Embryonic facial prominence (tissue), 1 donor: ENCODE data around the gene MBNL2.
A peak's percentile ranks its signal among the peaks of the same experiment; 100 is the strongest.

Experiments
- DNase-seq: peaks from one replicate; pipeline ENCODE4 v3.0.0-alpha.2; 2016; ENCODE audit errors: extremely low spot score

The MBNL2 gene

DNA sequence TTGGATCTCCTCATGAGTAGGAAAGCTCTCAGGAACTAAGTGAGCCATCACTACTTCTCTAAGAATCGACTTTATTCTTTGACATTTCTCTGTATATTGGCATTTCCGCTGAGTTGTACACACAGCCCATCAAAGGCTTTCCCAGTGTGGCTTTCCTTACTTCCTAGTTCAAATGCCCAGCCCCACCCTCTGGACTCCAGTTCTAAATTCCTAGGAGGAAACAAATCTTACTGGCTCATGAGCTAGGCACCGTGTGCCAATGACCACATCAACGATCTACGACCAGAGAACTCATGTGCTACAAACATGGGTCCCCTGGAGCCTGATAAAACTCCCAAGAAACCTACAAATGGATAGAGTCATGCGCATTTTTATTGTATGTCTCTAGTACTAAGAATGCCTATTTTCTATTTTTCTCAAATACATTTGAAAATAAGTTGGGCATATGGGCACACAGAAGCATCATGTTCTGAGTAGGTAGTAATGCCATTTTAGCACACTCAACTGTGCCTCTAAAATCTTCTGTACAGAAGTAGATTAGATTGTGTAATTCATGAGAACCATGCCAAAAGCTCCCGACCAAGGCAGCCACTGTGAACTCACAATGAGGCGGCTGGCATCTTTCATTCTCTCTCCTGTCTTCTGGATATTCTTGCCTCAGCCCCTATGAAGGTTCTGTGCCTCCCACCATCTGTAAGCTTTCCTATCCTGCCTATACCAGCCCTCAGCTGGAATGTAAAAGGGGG, 201.3 kb downstream of the MBNL2 start:
- no peak for DNase-seq

DNA sequence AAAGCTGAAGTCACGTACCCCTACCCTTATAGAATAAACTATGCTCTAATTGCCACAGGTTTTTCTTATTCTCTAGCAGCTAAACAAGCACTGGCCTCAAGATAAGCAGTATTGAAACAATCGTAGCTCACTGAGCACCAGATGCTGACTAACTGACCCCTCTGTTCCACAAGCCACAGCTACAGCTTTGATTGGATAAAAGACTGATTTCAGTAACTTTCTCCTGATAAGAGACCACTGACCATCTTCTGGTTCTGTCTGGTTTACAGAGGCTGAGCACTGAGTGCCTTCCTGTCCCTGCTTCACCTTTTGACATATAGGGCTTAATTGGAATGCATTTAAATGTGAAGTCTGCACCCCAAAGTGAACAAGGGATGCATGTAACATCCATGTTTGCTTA, 203.5 kb downstream of the MBNL2 start:
- DNase-seq, result no peak

DNA sequence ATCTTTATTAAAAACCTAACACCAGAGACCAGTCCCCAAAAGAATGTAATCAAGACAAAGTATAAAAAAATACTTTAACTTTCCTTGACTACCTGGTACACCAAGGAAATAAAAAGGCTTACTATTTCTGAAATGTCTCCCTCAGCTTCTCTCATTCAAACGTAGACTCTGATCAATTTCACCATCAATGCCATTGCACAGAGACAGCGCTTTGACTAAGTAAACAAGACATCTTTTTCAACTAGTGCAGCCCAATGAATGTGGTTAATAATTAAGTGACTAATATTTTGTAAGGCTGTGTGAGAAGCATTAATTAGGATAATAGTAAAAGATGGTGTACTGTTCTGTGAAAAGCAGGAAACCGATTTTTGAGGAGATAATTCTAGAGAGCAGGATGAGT, 204.6 kb downstream of the MBNL2 start:
- no peak for DNase-seq

DNA sequence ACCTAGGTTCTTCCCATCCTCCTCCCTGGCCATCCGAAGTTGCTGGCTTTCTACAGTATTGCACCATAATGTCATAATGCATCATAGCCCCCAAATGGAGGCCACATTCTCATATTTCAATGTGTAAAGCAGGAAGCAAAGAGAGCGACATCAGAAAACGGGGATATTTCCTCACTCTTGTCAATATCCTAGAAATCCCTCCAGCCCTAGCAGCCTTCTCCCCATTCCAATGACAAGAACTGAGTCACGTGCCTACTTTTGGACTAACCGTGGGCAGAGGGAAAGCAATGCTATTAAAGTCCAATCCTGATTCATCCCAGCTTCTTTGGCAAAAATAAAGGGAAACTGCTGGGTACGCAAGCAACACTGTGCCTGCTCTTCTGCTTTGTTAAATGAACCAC, 207.5 kb downstream of the MBNL2 start:
- DNase-seq, result no peak

DNA sequence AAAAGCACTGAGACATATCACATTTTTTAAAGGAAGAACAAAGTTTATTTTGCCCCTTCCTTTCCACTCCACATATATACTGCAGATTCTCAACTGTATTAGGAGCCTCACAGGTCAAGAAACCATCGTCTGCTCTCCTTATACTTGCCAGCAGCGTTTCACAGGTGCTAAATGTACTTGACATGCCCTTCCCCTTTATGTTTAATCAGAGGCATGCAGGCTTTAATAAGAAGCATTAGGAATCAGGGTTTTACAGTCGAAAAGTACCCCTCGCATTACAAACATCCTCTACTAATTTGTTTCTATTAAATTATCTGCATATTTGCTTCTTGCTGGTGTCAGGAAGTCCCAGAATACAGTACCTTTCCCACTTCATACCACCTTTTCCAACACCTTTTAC, 208.2 kb downstream of the MBNL2 start:
- DNase-seq, result no peak

DNA sequence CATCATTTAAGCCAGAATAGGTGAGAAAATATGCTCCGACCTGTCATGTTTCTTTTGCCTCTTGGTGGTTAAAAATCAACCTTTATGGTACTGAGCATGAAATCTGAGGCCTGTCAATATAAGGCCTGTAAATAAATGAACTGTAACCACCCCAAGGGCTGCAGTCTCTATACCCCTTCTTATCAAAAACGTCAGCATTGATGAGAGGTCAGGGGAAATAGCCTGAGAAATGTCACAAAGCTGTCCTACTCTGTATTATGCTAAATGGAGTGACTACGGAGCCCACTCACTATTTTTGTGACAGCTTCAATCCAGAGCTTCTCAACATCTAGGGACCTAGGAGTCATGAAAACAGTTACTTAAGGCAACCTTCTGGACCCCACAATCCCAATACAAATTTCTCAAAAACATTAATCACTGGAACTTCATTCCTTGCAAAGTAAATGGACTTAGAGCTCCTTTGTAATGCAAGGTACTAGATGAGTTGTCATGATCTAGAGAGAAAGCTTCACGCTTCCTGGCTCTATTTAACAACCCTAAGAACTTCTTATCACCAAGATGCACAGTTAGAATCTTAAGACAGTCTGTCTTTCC, 209.1 kb downstream of the MBNL2 start:
- DNase-seq, result no peak

DNA sequence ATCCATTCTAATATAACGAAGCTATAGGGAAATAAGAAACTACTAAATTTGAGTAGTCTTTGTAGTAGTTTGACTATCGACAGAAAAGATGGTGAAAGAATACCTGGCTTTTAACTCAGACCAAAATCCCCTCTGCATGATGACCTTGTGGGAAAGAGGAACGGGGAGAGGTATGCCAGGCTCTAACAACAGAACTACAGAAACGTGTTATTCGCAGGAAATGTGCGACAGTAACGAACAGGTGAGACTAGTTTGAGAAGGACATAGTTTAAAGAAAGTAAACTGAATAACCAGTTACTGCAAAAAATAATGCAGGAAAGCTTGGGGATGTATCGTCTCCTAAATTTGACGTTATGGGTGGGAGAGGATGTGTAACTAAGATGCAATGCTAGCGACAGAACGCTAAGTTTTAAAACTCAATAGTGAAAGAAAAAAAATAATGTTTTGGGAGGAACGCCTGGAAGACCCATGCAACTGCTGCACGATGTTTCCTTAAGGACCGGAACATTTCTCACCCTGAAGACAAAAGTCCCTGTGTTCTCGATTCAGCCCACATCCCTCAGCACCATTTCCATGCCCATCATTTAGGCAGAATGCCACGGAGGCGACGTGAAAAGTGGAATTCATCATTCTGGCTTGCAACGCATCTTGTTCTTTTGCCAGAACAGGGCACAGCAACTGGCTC, 210.2 kb downstream of the MBNL2 start:
- no peak for DNase-seq

DNA sequence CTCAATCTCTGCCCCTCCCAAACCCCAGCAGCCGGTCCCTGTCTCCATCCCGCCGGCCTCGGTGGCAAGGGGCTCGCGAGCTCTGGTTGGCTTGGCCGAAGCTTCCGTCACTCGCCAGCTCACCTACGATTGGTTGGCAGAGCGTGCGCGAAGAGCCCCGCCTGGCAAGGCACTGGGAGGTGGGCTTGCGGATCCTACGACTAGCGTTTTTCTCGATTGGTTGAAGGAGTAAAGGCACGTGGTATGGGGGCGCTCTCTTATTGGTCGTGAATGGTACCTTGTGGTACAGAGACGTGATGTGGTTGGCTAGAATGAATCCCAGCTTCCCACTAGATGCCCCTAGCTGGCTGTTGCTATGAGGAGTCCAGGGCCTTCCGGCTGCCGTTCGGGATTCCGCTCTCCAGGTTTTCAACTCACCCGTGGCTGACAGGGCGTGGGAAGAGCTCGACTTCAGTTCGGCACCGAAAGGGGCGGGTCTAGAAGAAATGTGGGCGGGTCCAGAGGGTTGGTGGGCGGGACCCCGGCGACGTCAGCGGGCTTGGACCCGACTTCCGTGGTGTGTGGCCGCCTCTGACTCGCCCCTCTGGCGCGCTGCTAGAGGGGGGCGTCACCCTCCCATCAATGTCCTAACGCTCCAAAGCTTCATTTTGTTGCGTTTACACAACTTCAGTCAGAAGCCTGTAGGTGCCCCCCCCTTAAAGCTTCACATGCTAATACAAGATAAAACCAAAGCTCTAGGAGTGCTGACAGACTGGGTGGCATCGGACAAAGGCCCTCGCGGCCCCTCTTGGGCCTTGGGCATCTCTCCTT, 211.0 kb downstream of the MBNL2 start:
- DNase-seq, result peak; percentile 99

DNA sequence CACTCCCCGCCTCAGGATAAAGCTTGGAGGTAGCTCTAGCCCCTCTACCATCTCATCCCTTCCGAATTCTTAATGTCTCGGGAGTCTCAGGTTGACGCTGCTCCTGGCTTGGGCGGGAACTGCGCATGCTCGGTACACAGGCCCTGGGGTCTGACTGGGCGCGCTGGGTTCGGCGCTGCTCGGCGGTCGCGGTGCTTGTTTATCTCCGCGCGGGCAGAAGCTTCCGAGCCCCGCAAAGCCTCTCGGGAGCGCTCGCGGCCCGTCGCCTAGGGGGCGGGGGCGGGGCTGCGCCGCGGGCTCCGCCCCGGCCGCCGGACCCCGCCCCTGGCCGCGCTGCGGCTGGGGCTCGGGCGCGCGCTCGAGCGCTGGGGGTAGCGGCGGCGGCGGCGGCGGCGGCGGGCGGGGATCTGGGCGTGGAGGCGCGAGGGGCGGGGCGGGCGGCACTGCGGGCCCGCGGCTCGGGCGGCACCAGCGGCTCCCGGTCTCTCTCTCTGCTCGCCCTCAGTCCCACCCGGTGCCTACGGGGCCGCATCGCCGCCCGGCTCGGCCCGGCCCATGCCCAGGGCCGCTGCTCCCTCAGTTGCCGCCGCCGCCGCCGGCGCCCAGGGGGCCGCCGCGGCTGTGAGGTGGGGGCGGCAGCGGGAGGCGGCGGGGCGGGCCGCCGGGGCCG, 211.7 kb downstream of the MBNL2 start, which contains the start of gene RAP2A:
Gene RAP2A (plus strand): TSS at position 443 of the 670 bp plus-strand sequence. CDS start 302 bp downstream, outside the sequence.
- DNase-seq, result peak; percentile 88

DNA sequence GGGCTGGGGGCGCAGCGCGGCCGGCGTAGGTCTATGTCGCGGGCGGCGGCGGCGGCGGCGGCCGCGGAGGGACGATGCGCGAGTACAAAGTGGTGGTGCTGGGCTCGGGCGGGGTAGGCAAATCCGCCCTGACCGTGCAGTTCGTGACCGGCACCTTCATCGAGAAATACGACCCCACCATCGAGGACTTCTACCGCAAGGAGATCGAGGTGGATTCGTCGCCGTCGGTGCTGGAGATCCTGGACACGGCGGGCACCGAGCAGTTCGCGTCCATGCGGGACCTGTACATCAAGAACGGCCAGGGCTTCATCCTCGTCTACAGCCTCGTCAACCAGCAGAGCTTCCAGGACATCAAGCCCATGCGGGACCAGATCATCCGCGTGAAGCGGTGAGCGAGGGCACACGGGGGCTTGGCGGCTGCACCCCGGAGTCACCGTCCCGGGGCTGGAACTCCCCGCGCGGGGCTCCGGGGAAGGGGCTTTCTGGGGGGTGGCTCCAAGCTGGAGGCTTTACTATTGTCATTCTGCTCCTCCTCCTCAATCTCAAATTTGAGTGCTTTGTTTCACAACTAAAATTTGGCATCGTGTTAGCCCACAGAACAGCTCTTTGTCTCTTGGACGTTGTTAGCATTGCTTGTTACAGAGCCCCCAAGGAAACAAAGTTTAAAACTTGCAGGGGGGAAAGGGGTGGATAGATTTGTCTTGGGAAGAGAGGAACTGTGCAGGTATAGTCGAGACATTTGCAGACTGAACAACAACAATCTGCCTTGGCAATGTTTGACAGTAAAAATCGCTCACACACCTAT, 212.5 kb downstream of the MBNL2 start:
- peak; percentile 37 for DNase-seq

DNA sequence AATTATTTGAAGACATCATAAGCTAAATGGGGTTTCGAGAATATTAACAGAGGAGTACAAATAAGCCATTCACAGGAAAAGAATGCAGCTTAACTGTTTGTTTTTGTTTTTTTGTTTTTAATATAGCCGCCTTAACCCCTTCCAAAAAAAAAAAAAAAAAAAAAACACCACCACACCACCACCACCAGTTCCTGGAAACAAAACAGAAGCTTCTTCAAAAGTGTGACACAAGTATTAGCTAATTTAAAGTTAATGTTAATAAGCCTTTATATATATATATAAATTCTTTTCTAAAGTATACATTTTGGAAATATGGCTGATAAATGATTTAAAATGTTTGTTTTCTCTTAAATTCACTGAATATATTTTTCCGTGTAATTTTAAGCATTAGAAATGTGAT, 213.2 kb downstream of the MBNL2 start:
- no peak for DNase-seq

DNA sequence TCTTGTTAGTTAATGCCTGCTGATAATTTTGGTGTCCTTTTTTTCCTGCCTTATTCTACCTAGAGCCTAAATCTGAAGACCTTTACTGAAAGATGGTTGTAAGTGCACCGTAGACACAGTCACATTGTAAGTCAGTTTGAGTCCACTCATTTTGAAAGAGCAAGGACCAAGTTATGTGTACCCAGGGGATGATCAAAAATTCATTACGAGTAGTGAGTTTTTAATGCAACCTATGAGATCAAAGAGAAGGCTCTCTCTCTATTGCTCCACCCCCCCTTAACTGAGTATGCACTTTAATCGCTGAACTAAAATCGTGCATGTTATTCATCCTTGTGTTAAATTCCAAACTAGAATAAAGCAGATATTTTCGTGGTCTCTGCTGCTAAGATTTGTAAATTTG, 213.7 kb downstream of the MBNL2 start:
- DNase-seq, result no peak

DNA sequence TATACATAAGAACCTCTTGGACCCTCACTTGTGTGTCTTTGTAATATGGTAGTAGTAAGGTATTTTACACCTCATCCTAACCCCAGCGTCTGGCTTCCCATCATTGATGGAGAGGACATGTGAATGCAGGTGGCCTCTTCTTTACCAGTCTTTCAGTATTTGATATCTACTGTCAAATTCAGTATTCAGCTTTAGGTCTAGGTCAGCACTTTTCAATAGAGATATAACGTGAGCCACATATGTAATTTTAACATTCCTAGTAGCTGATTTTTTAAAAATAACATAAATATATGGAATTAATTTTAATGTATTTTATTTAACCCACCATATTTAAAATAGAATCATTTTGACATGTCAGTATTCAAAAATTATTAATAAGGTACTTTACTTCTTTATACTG, 214.7 kb downstream of the MBNL2 start:
- DNase-seq, result no peak

DNA sequence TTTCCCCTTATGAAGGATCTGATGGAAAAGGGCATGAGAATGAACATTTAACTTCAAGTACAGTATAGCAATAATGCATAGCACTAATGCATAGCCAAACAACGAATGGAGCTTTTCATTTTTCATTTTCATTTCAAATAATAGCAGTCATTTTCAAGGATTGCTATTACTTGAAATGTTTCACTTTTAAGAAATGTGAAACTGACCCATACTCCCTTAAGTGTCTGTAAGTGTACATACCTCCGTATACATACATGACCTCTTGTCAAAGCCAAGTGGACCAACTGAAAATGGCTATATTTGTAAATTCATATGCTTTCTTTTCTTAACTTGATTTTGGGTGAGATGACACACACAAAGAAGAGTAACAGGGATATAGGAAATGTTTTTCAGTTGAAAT, 215.6 kb downstream of the MBNL2 start:
- DNase-seq, result no peak

DNA sequence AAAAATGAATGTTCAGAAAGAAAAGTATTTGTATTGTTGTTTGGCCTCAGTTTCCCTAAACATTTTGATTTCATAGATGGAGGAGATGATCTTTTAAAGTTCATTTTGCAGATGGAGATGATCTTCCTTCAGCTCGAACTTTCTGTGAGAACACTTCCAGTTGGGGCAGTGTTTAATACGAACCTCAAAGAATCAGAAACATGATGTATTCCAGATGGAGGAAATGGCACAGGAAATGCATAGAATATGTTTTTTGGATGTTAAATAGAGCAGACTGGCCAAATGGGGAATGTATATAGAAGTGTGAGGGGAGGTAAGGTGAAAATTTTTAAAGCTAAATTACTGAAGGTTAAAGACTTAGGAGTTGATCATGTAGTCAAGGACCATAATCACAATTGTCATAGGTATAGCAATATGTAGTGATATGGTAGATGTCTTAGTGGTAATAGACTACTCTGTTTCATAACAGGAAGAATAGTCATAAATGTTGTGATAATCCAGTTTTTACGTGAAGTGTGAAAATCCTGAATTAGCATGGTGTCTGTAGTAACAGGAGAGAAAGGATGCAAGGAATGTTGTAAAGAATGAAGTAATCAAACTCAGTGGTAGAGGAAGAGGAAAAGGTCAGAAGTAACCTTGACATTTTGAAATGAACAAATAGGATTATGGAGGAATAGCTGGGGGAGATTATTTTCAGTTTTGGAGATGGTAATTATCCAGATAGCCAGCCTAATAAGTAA, 216.9 kb downstream of the MBNL2 start:
- no peak for DNase-seq

DNA sequence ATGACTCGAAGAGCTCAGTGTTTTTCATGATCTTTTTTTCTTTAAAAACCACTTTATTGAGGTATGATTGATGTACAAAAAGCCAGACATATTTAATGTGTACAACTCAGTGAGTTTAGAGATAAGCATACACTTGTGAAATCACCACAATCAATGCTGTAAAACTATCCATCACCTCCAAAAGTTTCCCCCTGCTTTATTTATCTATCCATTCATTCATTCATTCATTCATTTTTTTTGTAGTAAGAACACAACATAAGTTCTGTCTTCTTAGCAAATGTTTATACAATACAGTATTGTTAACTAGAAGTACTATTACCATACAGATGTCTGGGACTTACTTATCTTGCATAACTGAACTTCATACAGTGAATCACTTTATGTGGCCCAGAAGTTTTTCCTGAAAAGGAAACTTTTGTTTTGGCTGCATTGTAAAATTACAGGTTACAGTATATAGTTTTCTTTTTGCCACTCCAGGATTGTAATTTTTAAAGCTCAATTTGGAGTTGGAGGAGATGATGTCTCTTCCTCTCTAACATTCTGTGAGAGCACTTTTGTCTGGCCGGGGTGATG, 218.6 kb downstream of the MBNL2 start:
- DNase-seq, result no peak

DNA sequence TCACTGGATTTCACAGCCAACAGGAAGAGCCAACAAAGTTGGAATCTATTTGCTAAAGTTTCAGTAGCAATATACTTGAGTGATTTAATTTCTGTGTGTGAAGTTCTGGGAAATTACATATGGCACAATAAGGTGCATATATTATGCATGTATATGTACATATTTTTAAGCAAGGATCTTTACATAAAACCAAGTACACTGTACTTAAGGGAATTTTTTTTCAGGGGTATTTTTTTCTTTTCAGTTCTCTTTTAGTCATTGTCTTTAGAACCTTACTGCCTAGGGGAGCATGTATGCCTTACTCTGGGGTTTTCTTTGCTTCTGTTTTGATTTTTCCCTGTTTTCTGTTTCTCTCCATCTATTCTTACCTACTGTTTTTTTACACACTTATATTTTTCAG, 219.2 kb downstream of the MBNL2 start:
- DNase-seq, result no peak
